Keratinocyte (primary cell): ENCODE measurements around the gene TRIM66.

Experiments used
- EZH2 ChIP-seq: IDR thresholded peaks from one replicate; pipeline ENCODE4 v1.6.1; 2012; ENCODE audit warnings: inconsistent platforms, mild to moderate bottlenecking, low read length, moderate library complexity
- TF ChIP-seq, protein P1 (sequence below), 3 experiments: IDR thresholded peaks in 1 of 3; conservative IDR thresholded peaks in 1 of 3; optimal IDR thresholded peaks in 1 of 3; 2 replicates in 2 of 3; 3 replicates in 1 of 3; pipeline versions ENCODE3 to v1.5.1; 2011; ENCODE audit warnings: low read length in 3 of 3, mild to moderate bottlenecking in 3 of 3, moderate library complexity in 2 of 3, control low read depth in 1 of 3, inconsistent platforms in 1 of 3; ENCODE audit not compliant: insufficient read depth in 2 of 3; ENCODE audit errors: extremely low read depth in 1 of 3

DNA sequence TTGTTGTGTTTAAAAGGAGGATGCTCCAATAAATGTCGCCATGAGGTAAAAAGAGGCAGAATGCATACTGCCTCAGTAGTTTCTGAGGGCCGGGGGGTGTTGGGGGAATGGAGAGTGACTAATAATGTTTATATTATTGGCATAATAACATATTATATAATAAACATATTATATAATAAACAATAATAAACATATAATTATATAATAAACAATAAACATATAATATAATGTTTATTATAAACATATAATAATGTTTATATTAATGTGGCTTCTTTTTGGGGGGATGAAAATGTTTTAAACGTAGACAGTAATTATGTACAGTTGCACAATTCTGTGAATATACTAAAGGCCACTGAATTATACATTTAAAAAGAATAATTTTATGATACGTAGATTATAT, 35.6 kb downstream of the TRIM66 start:
- no peak for TF ChIP-seq EZH2
- TF ChIP-seq, protein P1, sequence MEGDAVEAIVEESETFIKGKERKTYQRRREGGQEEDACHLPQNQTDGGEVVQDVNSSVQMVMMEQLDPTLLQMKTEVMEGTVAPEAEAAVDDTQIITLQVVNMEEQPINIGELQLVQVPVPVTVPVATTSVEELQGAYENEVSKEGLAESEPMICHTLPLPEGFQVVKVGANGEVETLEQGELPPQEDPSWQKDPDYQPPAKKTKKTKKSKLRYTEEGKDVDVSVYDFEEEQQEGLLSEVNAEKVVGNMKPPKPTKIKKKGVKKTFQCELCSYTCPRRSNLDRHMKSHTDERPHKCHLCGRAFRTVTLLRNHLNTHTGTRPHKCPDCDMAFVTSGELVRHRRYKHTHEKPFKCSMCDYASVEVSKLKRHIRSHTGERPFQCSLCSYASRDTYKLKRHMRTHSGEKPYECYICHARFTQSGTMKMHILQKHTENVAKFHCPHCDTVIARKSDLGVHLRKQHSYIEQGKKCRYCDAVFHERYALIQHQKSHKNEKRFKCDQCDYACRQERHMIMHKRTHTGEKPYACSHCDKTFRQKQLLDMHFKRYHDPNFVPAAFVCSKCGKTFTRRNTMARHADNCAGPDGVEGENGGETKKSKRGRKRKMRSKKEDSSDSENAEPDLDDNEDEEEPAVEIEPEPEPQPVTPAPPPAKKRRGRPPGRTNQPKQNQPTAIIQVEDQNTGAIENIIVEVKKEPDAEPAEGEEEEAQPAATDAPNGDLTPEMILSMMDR (optimal IDR thresholded peaks at IDR 0.05 in 1 of 3, IDR thresholded peaks at IDR 0.05 in 1 of 3, conservative IDR thresholded peaks at IDR 0.05 in 1 of 3; ENCODE audit: extremely low read depth in 1 of 3, insufficient read depth in 2 of 3, low read length in 3 of 3) = no peak
